Suprapubic skin (tissue), 4 donors: Measurements from ENCODE around the gene SCARB1. TPM values are rescaled to one million over a fixed set of nuclear protein-coding genes. Genes with fewer than 3 reads are reported as not detected.

ENCODE experiments used
- DNase-seq, 2 donors: peaks; one replicate each; pipeline ENCODE4 v3.0.0-alpha.2; 2019; ENCODE audit warnings: low spot score in 2 of 2
- H3K27ac ChIP-seq: fragments of 200-600 bp; sonication (generic); one replicate; pipeline ENCODE4 v1.5.1; 2019
- H3K27me3 ChIP-seq: fragments of 200-600 bp; sonication (generic); one replicate; pipeline ENCODE4 v1.5.1; 2019
- H3K36me3 ChIP-seq: fragments of 200-600 bp; sonication (generic); one replicate; pipeline ENCODE4 v1.5.1; 2019
- H3K4me1 ChIP-seq: fragments of 200-600 bp; sonication (generic); one replicate; pipeline ENCODE4 v1.5.1; 2019
- H3K4me3 ChIP-seq: fragments of 200-600 bp; sonication (generic); one replicate; pipeline ENCODE4 v1.5.1; 2019; ENCODE audit warnings: mild to moderate bottlenecking
- H3K9me3 ChIP-seq: fragments of 200-600 bp; sonication (generic); one replicate; pipeline ENCODE4 v1.5.1; 2019
- EP300 ChIP-seq: sonication (generic); formaldehyde crosslinking; IDR thresholded peaks from one replicate; pipeline ENCODE4 v1.6.1; 2017; ENCODE audit warnings: antibody characterized with exemption
- POLR2A ChIP-seq, 2 donors: fragments of 450-650 bp; IDR thresholded peaks; one replicate each; pipeline ENCODE4 v1.6.1; 2017; ENCODE audit warnings: antibody characterized with exemption in 2 of 2, mild to moderate bottlenecking in 2 of 2, moderate library complexity in 2 of 2
- POLR2AphosphoS5 ChIP-seq, 3 donors: sonication (generic); formaldehyde crosslinking; IDR thresholded peaks; one replicate each; pipeline ENCODE4 v1.6.1; 2017; ENCODE audit warnings: antibody characterized with exemption in 3 of 3
- WGBS: methylation state at CpG from one replicate; pipeline ENCODE4 v1.1.5; 2018; 5-methylcytosine and 5-hydroxymethylcytosine counted together
- total RNA-seq, 4 donors: library from RNA; depleted of rRNA; stranded (reverse); fragments of >200 nt; gene quantifications; one replicate each; pipeline ENCODE4 v1.1.0, GENCODE V29; 2016
- TF ChIP-seq, protein P1 (sequence below), 2 donors: fragments of 200-600 bp in 1 of 2; fragments of 450-650 bp in 1 of 2; sonication (generic) in 1 of 2; IDR thresholded peaks; one replicate each; pipeline ENCODE4 v1.5.1; 2016 to 2019; ENCODE audit warnings: antibody characterized with exemption in 2 of 2, mild to moderate bottlenecking in 1 of 2, moderate library complexity in 1 of 2

SCARB1 gene
- total RNA-seq, 4 donors from 2014 or later, result 25.6 to 38.1 (median 29.0) TPM

DNA sequence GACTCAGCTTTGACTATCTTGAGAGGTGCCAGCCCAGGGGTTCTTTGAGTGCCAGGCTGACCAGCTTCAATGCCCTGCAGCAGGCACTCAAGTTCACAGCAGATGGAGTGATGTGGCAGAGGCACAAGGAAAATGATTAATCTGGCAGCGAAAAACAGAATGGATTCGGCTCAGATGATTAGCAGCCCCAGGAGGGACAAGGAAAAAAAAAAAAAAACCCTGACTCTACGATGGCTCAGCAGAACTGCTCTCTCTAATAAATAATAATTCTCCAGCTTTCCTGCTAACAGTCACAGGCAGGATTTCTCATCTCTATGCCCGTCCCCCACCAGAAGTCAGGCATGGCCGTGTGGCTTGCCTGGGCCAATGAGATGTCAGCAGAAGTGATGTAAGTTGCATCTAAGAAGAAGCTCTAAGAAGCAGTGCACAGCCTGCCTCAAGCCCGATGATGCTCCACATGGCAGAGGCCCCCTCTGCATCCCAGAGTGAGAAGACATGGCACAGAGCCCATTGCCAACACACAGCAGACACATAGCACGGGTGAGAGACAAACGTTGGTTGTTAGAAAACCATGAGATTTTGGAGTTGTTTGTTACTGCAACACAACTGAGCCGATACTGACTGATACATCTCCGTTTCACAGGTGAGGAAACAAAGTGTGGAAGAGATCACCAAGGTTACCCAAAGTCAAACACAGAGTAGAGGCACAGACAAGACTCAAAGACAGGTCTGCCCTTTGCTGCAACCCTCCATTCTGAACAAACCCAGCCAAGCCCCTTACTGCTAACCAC is 111.0 kb downstream of the SCARB1 start:
- no peak for DNase-seq
- Histone ChIP-seq H3K27me3 (no peaks in the 10 kb centered on the region), H3K4me3 (no peak overlapping the region), H3K36me3 (no peaks in the 10 kb centered on the region), H3K4me1 (peaks cover 31% of the 10 kb centered on the region), H3K27ac (no peak overlapping the region), H3K9me3 (no peaks in the 10 kb centered on the region)
- 58% methylated on average over 10 of the region's 10 CpGs for WGBS
- TF ChIP-seq POLR2AphosphoS5 (IDR thresholded peaks at IDR 0.05), result no peak
- no peak for TF ChIP-seq EP300
- TF ChIP-seq, protein P1, sequence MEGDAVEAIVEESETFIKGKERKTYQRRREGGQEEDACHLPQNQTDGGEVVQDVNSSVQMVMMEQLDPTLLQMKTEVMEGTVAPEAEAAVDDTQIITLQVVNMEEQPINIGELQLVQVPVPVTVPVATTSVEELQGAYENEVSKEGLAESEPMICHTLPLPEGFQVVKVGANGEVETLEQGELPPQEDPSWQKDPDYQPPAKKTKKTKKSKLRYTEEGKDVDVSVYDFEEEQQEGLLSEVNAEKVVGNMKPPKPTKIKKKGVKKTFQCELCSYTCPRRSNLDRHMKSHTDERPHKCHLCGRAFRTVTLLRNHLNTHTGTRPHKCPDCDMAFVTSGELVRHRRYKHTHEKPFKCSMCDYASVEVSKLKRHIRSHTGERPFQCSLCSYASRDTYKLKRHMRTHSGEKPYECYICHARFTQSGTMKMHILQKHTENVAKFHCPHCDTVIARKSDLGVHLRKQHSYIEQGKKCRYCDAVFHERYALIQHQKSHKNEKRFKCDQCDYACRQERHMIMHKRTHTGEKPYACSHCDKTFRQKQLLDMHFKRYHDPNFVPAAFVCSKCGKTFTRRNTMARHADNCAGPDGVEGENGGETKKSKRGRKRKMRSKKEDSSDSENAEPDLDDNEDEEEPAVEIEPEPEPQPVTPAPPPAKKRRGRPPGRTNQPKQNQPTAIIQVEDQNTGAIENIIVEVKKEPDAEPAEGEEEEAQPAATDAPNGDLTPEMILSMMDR (IDR thresholded peaks at IDR 0.05), result no peak
- no peak for TF ChIP-seq POLR2A (IDR thresholded peaks at IDR 0.05)

DNA sequence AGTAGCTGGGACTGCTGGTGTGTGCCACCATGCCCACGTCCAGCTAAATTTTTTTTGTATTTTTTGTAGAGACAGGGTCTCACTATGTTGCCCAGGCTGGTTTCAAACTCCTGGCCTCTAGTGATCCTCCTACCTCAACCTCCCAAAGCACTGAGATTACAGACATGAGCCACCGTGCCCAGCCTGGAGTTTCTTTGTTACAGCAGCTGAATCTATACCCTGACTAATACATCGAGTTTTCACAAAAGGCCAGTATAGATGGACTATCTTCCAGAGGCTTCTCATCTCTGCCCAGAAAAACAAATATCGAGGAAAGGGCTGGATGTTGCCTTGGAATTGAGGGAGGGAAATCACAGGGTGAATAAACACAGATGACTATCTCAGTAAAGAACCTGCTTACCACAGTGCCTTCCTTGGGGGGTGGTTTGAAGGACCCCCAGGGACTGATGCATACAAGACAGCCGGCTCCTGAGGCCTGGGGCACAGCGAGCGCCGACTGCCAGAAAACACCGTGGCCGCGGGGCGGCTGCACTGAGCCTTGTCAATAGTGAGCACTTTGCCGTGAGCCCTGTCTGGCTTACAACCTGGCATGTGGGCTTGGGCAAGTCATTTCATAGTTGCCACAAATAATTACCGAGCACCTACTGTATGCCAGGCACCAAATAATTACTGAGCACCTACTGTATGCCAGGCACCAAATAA is 111.9 kb downstream of the SCARB1 start:
- no peak for TF ChIP-seq EP300
- TF ChIP-seq, protein P1 (IDR thresholded peaks at IDR 0.05), result no peak
- no peak for TF ChIP-seq POLR2A (IDR thresholded peaks at IDR 0.05)
- TF ChIP-seq POLR2AphosphoS5 (IDR thresholded peaks at IDR 0.05), result no peak
- no peaks in the 10 kb centered on the region for H3K36me3 ChIP-seq
- no peaks in the 10 kb centered on the region for H3K27me3 ChIP-seq
- WGBS, result 92% methylated on average over 12 of the region's 14 CpGs
- H3K4me3 ChIP-seq, result no peak overlapping the region
- H3K9me3 ChIP-seq, result no peaks in the 10 kb centered on the region
- peaks cover 38% of the 10 kb centered on the region for H3K4me1 ChIP-seq
- H3K27ac ChIP-seq, result no peak overlapping the region
- no peak for DNase-seq

DNA sequence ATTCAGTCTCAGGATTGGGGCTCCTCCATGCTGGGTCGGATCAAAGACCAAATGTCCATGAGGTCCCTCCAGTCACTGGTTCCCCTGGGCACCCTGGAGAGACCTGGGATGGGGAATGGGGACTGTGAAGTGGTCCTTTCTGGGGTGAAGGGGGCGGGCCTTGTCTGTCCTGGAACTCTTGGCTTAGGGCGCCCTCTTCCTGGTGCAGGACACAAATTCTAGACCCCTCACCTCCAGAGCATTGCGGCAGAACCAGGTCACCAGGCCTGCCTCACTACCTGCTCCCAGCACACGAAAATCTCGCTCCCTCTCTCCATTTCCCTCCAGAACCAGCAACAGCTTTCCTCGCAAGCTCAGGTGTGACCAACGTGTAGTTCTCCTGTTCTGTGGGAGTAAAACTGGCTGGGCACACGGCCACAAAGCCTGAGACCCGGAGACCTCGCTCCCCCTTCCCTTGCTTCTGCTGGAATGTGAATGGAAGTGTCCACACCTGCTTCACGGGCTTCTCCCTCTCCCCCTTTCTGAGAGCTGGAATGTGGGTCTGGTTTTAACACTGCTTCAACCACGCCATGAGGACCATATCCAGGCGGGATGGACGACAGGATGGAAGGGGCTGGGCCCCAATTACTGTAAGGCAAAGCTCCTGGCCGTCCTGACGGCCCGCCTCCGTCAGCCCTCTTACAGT is 112.7 kb downstream of the SCARB1 start:
- H3K36me3 ChIP-seq, result no peaks in the 10 kb centered on the region
- H3K4me1 ChIP-seq, result peaks cover 44% of the 10 kb centered on the region
- H3K27me3 ChIP-seq, result no peaks in the 10 kb centered on the region
- TF ChIP-seq, protein P1 (IDR thresholded peaks at IDR 0.05), result no peak
- TF ChIP-seq EP300, result no peak
- TF ChIP-seq POLR2AphosphoS5 (IDR thresholded peaks at IDR 0.05), result no peak
- TF ChIP-seq POLR2A (IDR thresholded peaks at IDR 0.05), result no peak
- H3K9me3 ChIP-seq, result no peaks in the 10 kb centered on the region
- WGBS, result 80% methylated on average over 19 of the region's 19 CpGs
- H3K4me3 ChIP-seq, result no peak overlapping the region
- DNase-seq, result no peak
- no peak overlapping the region for H3K27ac ChIP-seq

DNA sequence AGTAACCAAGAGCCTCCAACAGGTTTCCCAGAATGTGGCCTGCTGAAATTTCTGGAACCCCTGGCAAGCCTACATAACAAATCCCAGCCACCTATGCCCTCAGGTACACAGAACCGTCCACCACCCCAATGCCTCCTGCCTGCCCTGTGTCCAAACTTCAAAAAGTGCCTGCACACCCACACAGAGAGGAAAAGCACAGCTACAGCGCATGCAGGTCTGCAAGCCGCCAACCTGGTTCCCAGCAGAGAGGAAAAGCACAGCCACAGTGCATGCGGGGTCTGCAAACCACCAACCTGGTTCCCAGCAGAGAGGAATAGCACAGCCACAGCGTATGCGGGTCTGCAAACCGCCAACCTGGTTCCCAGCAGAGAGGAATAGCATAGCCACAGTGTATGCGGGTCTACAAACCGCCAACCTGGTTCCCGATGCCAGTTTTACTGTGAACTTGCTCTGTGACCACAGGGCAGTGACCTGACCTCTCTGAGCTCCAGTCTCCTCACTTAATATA is 113.5 kb downstream of the SCARB1 start:
- H3K4me1 ChIP-seq, result peaks cover 44% of the 10 kb centered on the region
- no peaks in the 10 kb centered on the region for H3K27me3 ChIP-seq
- no peak for DNase-seq
- no peaks in the 10 kb centered on the region for H3K36me3 ChIP-seq
- H3K4me3 ChIP-seq, result no peak overlapping the region
- TF ChIP-seq, protein P1 (IDR thresholded peaks at IDR 0.05), result no peak
- TF ChIP-seq POLR2AphosphoS5 (IDR thresholded peaks at IDR 0.05), result no peak
- TF ChIP-seq POLR2A (IDR thresholded peaks at IDR 0.05), result no peak
- TF ChIP-seq EP300, result no peak
- H3K9me3 ChIP-seq, result no peaks in the 10 kb centered on the region
- no peak overlapping the region for H3K27ac ChIP-seq
- 91% methylated on average over 6 of the region's 10 CpGs for WGBS
